H1 (cell line): Measurements from ENCODE around the gene CDC42BPB. TPM values are rescaled to one million over a fixed set of nuclear protein-coding genes. Genes with fewer than 3 reads are reported as not detected.

Source experiments
- ASH2L ChIP-seq: fragments of 200-600, 300-600 bp; sonication (generic); IDR thresholded peaks from one replicate; pipeline ENCODE4 v1.7.1; 2017; ENCODE audit warnings: low read length
- CEBPB ChIP-seq: IDR thresholded peaks from 2 replicates; pipeline ENCODE4 v1.6.1; 2012; ENCODE audit warnings: low read depth, low read length
- EGR1 ChIP-seq: IDR thresholded peaks from 2 replicates; pipeline ENCODE4 v1.6.1; 2011; ENCODE audit warnings: low read depth, low read length, borderline replicate concordance
- NRF1 ChIP-seq: IDR thresholded peaks from 2 replicates; pipeline ENCODE4 v1.6.1; 2011; ENCODE audit warnings: mild to moderate bottlenecking, low read depth, low read length, improper control_type of control experiment
- POU5F1 ChIP-seq: IDR thresholded peaks from 2 replicates; pipeline ENCODE4 v1.6.1; 2011; ENCODE audit warnings: low read depth, mild to moderate bottlenecking, low read length, moderate library complexity
- YY1 ChIP-seq: IDR thresholded peaks from 2 replicates; pipeline ENCODE4 v1.6.1; 2011; ENCODE audit warnings: low read depth, mild to moderate bottlenecking, low read length
- polyA plus RNA-seq, 7 experiments: library from polyadenylated mRNA; depleted of rRNA in 3 of 7; stranded (reverse) in 5 of 7; unstranded in 2 of 7; fragments of >200 nt in 5 of 7; fragments of 200-250 nt in 2 of 7; gene quantifications; 1 replicate in 5 of 7; 2 replicates in 1 of 7; 4 replicates in 1 of 7; pipeline versions ENCODE4 v1.2.1 to v1.2.3, GENCODE V29; 2011 to 2013; ENCODE audit warnings: missing spikeins in 2 of 7, mixed read lengths in 2 of 7
- total RNA-seq: library from RNA; stranded (reverse); fragmentation: NEBNext Ultra II Directional; extraction: Animal tissue kit (Norgen Biotek cat#: 25700); gene quantifications from 2 replicates; pipeline ENCODE4 v1.2.1, GENCODE V29; 2021

The CDC42BPB gene
- total and polyA plus RNA-seq, 2 of the 8 experiments (the other 6 are each of a cell fraction or from before 2014, with no cell fraction given) = 51.2 to 88.2 TPM

GRCh38 chr14:103019236-103019635 is 38.1 kb downstream of the CDC42BPB start (continued):
- TF ChIP-seq NRF1 (no peak), ASH2L (no peak), CEBPB (no peak), POU5F1 (no peak), YY1 (no peak), EGR1 (no peak)
